Activated naive CD4-positive, alpha-beta T cell treated with anti-CD3 and anti-CD28 coated beads, Interleukin-2, amount 10 ng/mL, durations not matched to agents 7 days and 5 days (primary cell): ENCODE results near the gene CBX7.
"Not testable (repeated sequence)": the region's sequence is repeated elsewhere in the genome, so short reads cannot be mapped to it uniquely, and the experiment has no call there.

Experiments
- CTCF ChIA-PET: fragments of 350-600 bp; sonication (Branson Sonifier 250); formaldehyde crosslinking; loops from one replicate; lab custom pipeline; 2021; ENCODE audit warnings: antibody characterized with exemption; lab: Charles Lee
- DNase-seq: peaks from one replicate; pipeline ENCODE4 v3.0.0-alpha.2; 2020
- H3K27ac Mint-ChIP-seq: one replicate; pipeline ENCODE4 v1.8.0; 2021; ENCODE audit warnings: mild to moderate bottlenecking, moderate library complexity, mixed read lengths
- H3K27me3 Mint-ChIP-seq: one replicate; pipeline ENCODE4 v1.8.0; 2021; ENCODE audit warnings: mild to moderate bottlenecking, mixed read lengths
- H3K36me3 Mint-ChIP-seq: one replicate; pipeline ENCODE4 v1.8.0; 2021; ENCODE audit warnings: mixed read lengths
- H3K4me1 Mint-ChIP-seq: one replicate; pipeline ENCODE4 v1.8.0; 2021; ENCODE audit warnings: mixed read lengths
- H3K4me3 Mint-ChIP-seq: one replicate; pipeline ENCODE4 v1.8.0; 2021; ENCODE audit warnings: mild to moderate bottlenecking, moderate library complexity, mixed read lengths
- H3K9me3 Mint-ChIP-seq: one replicate; pipeline ENCODE4 v1.8.0; 2021; ENCODE audit warnings: mixed read lengths

Gene CBX7

GRCh38 chr22:39170825-39171622 is 18.5 kb upstream of the CBX7 start:
- Mint-ChIP-seq H3K4me1 (peaks cover 44% of the 10 kb centered on the region), H3K4me3 (peak overlapping the region; percentile 18), H3K27ac (peak overlapping the region; percentile 89), H3K9me3 (no peaks in the 10 kb centered on the region), H3K27me3 (peaks cover 17% of the 10 kb centered on the region), H3K36me3 (no peaks in the 10 kb centered on the region)
- CTCF ChIA-PET, result interaction anchor here (0.6 to 7.7 kb wide), 25 partner anchors 9 to 358 kb away, joined by 3 to 134 read pairs (median 6); partner anchors contain the start of genes PDGFB and RPL3
- peak; percentile 88 for DNase-seq

GRCh38 chr22:39169797-39170466 is 17.5 kb upstream of the CBX7 start:
- CTCF ChIA-PET, result interaction anchor here (0.6 to 7.7 kb wide), 15 partner anchors 9 to 954 kb away, joined by 3 to 134 read pairs (median 8); partner anchors contain the start of gene RPL3
- H3K27me3 Mint-ChIP-seq, result peaks cover 25% of the 10 kb centered on the region
- H3K4me1 Mint-ChIP-seq, result peaks cover 40% of the 10 kb centered on the region
- H3K27ac Mint-ChIP-seq, result no peak overlapping the region
- no peaks in the 10 kb centered on the region for H3K36me3 Mint-ChIP-seq
- no peak for DNase-seq
- no peak overlapping the region for H3K4me3 Mint-ChIP-seq
- no peaks in the 10 kb centered on the region for H3K9me3 Mint-ChIP-seq

GRCh38 chr22:39166547-39166946 is 14.1 kb upstream of the CBX7 start:
- CTCF ChIA-PET, result interaction anchor here (1.5 to 7.7 kb wide), 4 partner anchors 41 to 150 kb away, joined by 3 to 103 read pairs (median 6); no protein-coding TSS in a partner anchor
- H3K4me1 Mint-ChIP-seq, result peaks cover 12% of the 10 kb centered on the region

DNA sequence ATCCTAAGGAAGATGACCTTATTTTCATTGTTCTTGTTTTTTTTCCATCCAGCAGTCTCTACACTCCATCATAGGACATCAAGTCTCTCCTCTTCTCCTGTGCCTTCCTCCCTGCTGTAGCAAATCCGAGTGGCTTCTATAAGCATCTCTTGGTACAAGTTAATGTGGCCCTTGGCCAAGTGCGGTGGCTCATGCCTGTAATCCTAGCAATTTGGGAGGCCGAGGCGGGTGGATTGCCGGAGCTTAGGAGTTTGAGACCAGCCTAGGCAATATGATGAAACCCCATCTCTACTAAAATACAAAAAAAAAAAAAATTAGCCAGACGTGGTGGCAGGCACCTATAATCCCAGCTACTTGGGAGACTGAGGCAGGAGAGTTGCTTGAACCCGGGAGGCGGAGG is 3.6 kb upstream of the CBX7 start:
- not testable (repeated sequence) for DNase-seq, H3K27ac Mint-ChIP-seq, H3K4me3 Mint-ChIP-seq, H3K36me3 Mint-ChIP-seq, H3K9me3 Mint-ChIP-seq
- H3K4me1 Mint-ChIP-seq, result peaks cover 10% of the 10 kb centered on the region
- CTCF ChIA-PET, result interaction anchor here (1.5 to 1.6 kb wide), 2 partner anchors 14 to 15 kb away, joined by 3 to 7 read pairs; no protein-coding TSS in a partner anchor
- peaks cover 66% of the 10 kb centered on the region for H3K27me3 Mint-ChIP-seq

More at GRCh38 chr22:39166547-39166946, 14.1 kb upstream of the CBX7 start:
- H3K27ac Mint-ChIP-seq, result no peak overlapping the region
- no peak overlapping the region for H3K4me3 Mint-ChIP-seq
- no peaks in the 10 kb centered on the region for H3K36me3 Mint-ChIP-seq
- DNase-seq, result no peak
- peaks cover 29% of the 10 kb centered on the region for H3K27me3 Mint-ChIP-seq
- H3K9me3 Mint-ChIP-seq, result no peaks in the 10 kb centered on the region

- Mint-ChIP-seq H3K9me3 (no peaks in the 10 kb centered on the region), H3K27me3 (peaks cover 61% of the 10 kb centered on the region), H3K4me3 (no peak overlapping the region), H3K4me1 (peaks cover 17% of the 10 kb centered on the region), H3K36me3 (peaks cover 6% of the 10 kb centered on the region), H3K27ac (no peak overlapping the region)
- CTCF ChIA-PET, result interaction anchor here (1.6 kb wide), 1 partner anchor 16 kb away, joined by 7 read pairs; no protein-coding TSS in a partner anchor
- no peak for DNase-seq
These were observed 2.9 kb upstream of the CBX7 start for GRCh38 chr22:39155421-39155820.

- peaks cover 6% of the 10 kb centered on the region for H3K36me3 Mint-ChIP-seq
- H3K9me3 Mint-ChIP-seq, result no peaks in the 10 kb centered on the region
- peak; percentile 40 for DNase-seq
- peak overlapping the region; percentile 71 for H3K27ac Mint-ChIP-seq
- peaks cover 29% of the 10 kb centered on the region for H3K4me1 Mint-ChIP-seq
- CTCF ChIA-PET, result interaction anchor here (1.1 to 2.4 kb wide), 3 partner anchors 18 to 283 kb away, joined by 4 to 7 read pairs (median 4); partner anchors contain the start of gene RPL3
- peak overlapping the region; percentile 79 for H3K4me3 Mint-ChIP-seq
- peaks cover 53% of the 10 kb centered on the region for H3K27me3 Mint-ChIP-seq
These were observed 789 bp upstream of the CBX7 start for GRCh38 chr22:39153220-39153717.

- H3K27ac Mint-ChIP-seq, result no peak overlapping the region
- H3K4me3 Mint-ChIP-seq, result peak overlapping the region; percentile 70
- H3K4me1 Mint-ChIP-seq, result peaks cover 29% of the 10 kb centered on the region
- peaks cover 6% of the 10 kb centered on the region for H3K36me3 Mint-ChIP-seq
- no peaks in the 10 kb centered on the region for H3K9me3 Mint-ChIP-seq
- H3K27me3 Mint-ChIP-seq, result peaks cover 44% of the 10 kb centered on the region
- DNase-seq, result no peak
- CTCF ChIA-PET, result interaction anchor here (1.0 to 2.4 kb wide), 2 partner anchors 158 to 167 kb away, joined by 3 to 7 read pairs; partner anchors contain the start of gene RPL3
These were observed 413 bp downstream of the CBX7 start for GRCh38 chr22:39152024-39152510.

GRCh38 chr22:39151329-39151975 is 1.0 kb downstream of the CBX7 start:
- no peak for DNase-seq
- Mint-ChIP-seq H3K4me1 (peaks cover 33% of the 10 kb centered on the region), H3K36me3 (peaks cover 10% of the 10 kb centered on the region), H3K27me3 (peaks cover 38% of the 10 kb centered on the region), H3K4me3 (peak overlapping the region; percentile 70), H3K27ac (peak overlapping the region; percentile 80), H3K9me3 (no peaks in the 10 kb centered on the region)
- CTCF ChIA-PET, result interaction anchor here (0.7 to 2.4 kb wide), 4 partner anchors 19 to 168 kb away, joined by 3 to 7 read pairs (median 4); partner anchors contain the start of gene RPL3

DNA sequence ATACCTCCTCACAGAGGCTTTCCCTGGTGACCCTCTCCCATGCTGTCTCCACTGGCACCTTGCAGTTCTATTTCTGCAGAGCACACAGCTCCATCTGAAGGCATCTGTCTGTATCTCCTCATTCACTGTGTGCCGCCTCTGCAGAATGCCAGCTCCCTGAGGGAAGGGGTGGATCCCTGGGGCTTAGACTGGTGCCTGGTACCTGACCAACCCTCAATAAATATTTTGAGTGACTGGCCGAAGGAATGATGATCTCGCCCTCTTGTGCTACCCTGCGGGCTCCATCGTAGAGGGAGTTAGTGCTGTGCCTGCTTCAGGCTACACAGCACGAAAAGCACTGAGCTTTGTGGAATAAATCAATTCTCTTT is 1.6 kb downstream of the CBX7 start:
- Mint-ChIP-seq H3K27ac (peak overlapping the region; percentile 68), H3K9me3 (no peaks in the 10 kb centered on the region), H3K4me3 (peak overlapping the region; percentile 70), H3K27me3 (peaks cover 31% of the 10 kb centered on the region), H3K4me1 (peaks cover 39% of the 10 kb centered on the region), H3K36me3 (peaks cover 10% of the 10 kb centered on the region)
- CTCF ChIA-PET, result interaction anchor here (0.7 to 2.4 kb wide), 5 partner anchors 20 to 168 kb away, joined by 3 to 7 read pairs (median 3); partner anchors contain the start of gene RPL3
- no peak for DNase-seq

GRCh38 chr22:39149915-39150847 is 2.3 kb downstream of the CBX7 start:
- CTCF ChIA-PET, result interaction anchor here (0.7 to 2.2 kb wide), 6 partner anchors 21 to 280 kb away, joined by 3 to 7 read pairs (median 4); no protein-coding TSS in a partner anchor
- H3K4me3 Mint-ChIP-seq, result peak overlapping the region; percentile 52

GRCh38 chr22:39148727-39149535 is 3.5 kb downstream of the CBX7 start:
- Mint-ChIP-seq H3K4me1 (peaks cover 47% of the 10 kb centered on the region), H3K27ac (peak overlapping the region; percentile 71), H3K4me3 (no peak overlapping the region), H3K9me3 (no peaks in the 10 kb centered on the region), H3K36me3 (peaks cover 10% of the 10 kb centered on the region), H3K27me3 (peaks cover 14% of the 10 kb centered on the region)
- DNase-seq, result peak; percentile 58
- CTCF ChIA-PET, result interaction anchor here (0.8 to 1.7 kb wide), 4 partner anchors 142 to 279 kb away, joined by 3 to 7 read pairs (median 6); no protein-coding TSS in a partner anchor

More at GRCh38 chr22:39149915-39150847, 2.3 kb downstream of the CBX7 start:
- H3K36me3 Mint-ChIP-seq, result peaks cover 10% of the 10 kb centered on the region
- H3K9me3 Mint-ChIP-seq, result no peaks in the 10 kb centered on the region
- peak overlapping the region; percentile 71 for H3K27ac Mint-ChIP-seq
- H3K27me3 Mint-ChIP-seq, result peaks cover 25% of the 10 kb centered on the region
- no peak for DNase-seq
- H3K4me1 Mint-ChIP-seq, result peaks cover 39% of the 10 kb centered on the region
